Upper lobe of left lung (tissue), 4 donors: ENCODE measurements around the gene UCP3.

Source experiments
- CTCF ChIP-seq, 6 experiments: fragments of 450-650 bp in 4 of 6; fragments of 200-600 bp in 2 of 6; sonication (generic) in 2 of 6; IDR thresholded peaks; one replicate each; pipeline ENCODE4 v1.5.1; 2016 to 2019; ENCODE audit warnings: antibody characterized with exemption in 6 of 6
- POLR2A ChIP-seq, 4 donors: fragments of 450-650 bp; IDR thresholded peaks; one replicate each; pipeline ENCODE4 v1.5.1; 2016 to 2017; ENCODE audit warnings: antibody characterized with exemption in 4 of 4, mild to moderate bottlenecking in 2 of 4
- POLR2AphosphoS5 ChIP-seq, 2 donors: sonication (generic); formaldehyde crosslinking; IDR thresholded peaks; one replicate each; pipeline ENCODE4 v1.5.1; 2017; ENCODE audit warnings: antibody characterized with exemption in 2 of 2

GRCh38 chr11:74006743-74007304 lies 2.1 kb downstream of the UCP3 start:
- TF ChIP-seq POLR2A (IDR thresholded peaks at IDR 0.05) (no peak), POLR2AphosphoS5 (IDR thresholded peaks at IDR 0.05) (no peak), CTCF (IDR thresholded peaks at IDR 0.05) (no peak)
